ENCODE data around the gene OTOR.

Gene OTOR

GRCh38 chr20:16752082-16752481, 3.9 kb downstream of the OTOR start:
- no peak for DNase-seq

- no peak for DNase-seq
These were observed 4.7 kb downstream of the OTOR start for GRCh38 chr20:16752901-16753300.

- no peak for DNase-seq
These were observed 10.5 kb downstream of the OTOR start for GRCh38 chr20:16758454-16759180.

- no peak for DNase-seq
These were observed 11.0 kb downstream of the OTOR start for GRCh38 chr20:16759181-16759563.

- DNase-seq: no peak
These were observed 12.5 kb downstream of the OTOR start for GRCh38 chr20:16760431-16761304.

GRCh38 chr20:16761305-16761829, 13.2 kb downstream of the OTOR start:
- DNase-seq: peak; percentile 18 to 27

- no peak for DNase-seq
These were observed 16.4 kb downstream of the OTOR start for GRCh38 chr20:16764560-16764959.

- DNase-seq: no peak
These were observed 23.1 kb downstream of the OTOR start for GRCh38 chr20:16771213-16771612.

- DNase-seq: no peak
These were observed 27.8 kb downstream of the OTOR start for GRCh38 chr20:16775961-16776360.

- no peak for DNase-seq
These were observed 29.0 kb downstream of the OTOR start for GRCh38 chr20:16777126-16777525.

GRCh38 chr20:16778159-16778558, 30.0 kb downstream of the OTOR start:
- no peak for DNase-seq

- DNase-seq: no peak
These were observed 33.3 kb downstream of the OTOR start for GRCh38 chr20:16781496-16781895.

GRCh38 chr20:16785226-16785625, 37.1 kb downstream of the OTOR start:
- DNase-seq: no peak
